ENCODE results near the gene HRH1. TPM values are rescaled to one million over a fixed set of nuclear protein-coding genes. Genes with fewer than 3 reads are reported as not detected.
A peak's percentile ranks its signal among the peaks of the same experiment; 100 is the strongest.
"Not testable (repeated sequence)": the region's sequence is repeated elsewhere in the genome, so short reads cannot be mapped to it uniquely, and the experiment has no call there.

HRH1 gene
- total RNA-seq, 1 donor from 2014 or later, result 40.3 TPM

- ATAC-seq; DNase-seq (ENCODE audit: low spot score); intact Hi-C loops (cut with DNase I): not testable (repeated sequence)
These were observed 12.6 kb downstream of the HRH1 start for GRCh38 chr3:11166807-11167400.

- DNase-seq (ENCODE audit: low spot score), result no peak
- intact Hi-C loops (cut with DNase I), result no loop called here
- no peak for ATAC-seq
These were observed 13.3 kb downstream of the HRH1 start for GRCh38 chr3:11167590-11167989.

- DNase-seq (ENCODE audit: low spot score) (no peak), ATAC-seq (no peak)
- intact Hi-C loops (cut with DNase I), result no loop called here
These were observed 14.1 kb downstream of the HRH1 start for GRCh38 chr3:11168406-11168805.

- intact Hi-C loops (cut with DNase I), result no loop called here
- no peak for ATAC-seq
These were observed 14.8 kb downstream of the HRH1 start for GRCh38 chr3:11168881-11169805.

GRCh38 chr3:11170052-11170770 lies 15.9 kb downstream of the HRH1 start:
- no peak for ATAC-seq
- intact Hi-C loops (cut with DNase I), result no loop called here
- no peak for DNase-seq (ENCODE audit: low spot score)

More at GRCh38 chr3:11168881-11169805, 14.8 kb downstream of the HRH1 start:
- DNase-seq (ENCODE audit: low spot score), result no peak

- intact Hi-C loops (cut with DNase I), result no loop called here
- no peak for ATAC-seq
- no peak for DNase-seq (ENCODE audit: low spot score)
These were observed 17.9 kb downstream of the HRH1 start for GRCh38 chr3:11172096-11172690.

GRCh38 chr3:11173828-11174465 lies 19.7 kb downstream of the HRH1 start:
- ATAC-seq (no peak), DNase-seq (ENCODE audit: low spot score) (no peak)
- intact Hi-C loops (cut with DNase I), result no loop called here

- ATAC-seq, result no peak
- intact Hi-C loops (cut with DNase I), result no loop called here
- peak; percentile 30 for DNase-seq (ENCODE audit: low spot score)
These were observed 24.1 kb downstream of the HRH1 start for GRCh38 chr3:11178421-11178820.

- ATAC-seq, result not testable (repeated sequence)
These were observed 30.2 kb downstream of the HRH1 start for GRCh38 chr3:11184328-11184969.

GRCh38 chr3:11185144-11185543 lies 30.9 kb downstream of the HRH1 start:
- ATAC-seq (no peak), DNase-seq (ENCODE audit: low spot score) (no peak)
- intact Hi-C loops (cut with DNase I), result no loop called here

More at GRCh38 chr3:11184328-11184969, 30.2 kb downstream of the HRH1 start:
- peak; percentile 36 for DNase-seq (ENCODE audit: low spot score)
- intact Hi-C loops (cut with DNase I), result not testable (repeated sequence)

- intact Hi-C loops (cut with DNase I), result no loop called here
- ATAC-seq (peak; percentile 79), DNase-seq (ENCODE audit: low spot score) (peak; percentile 70)
These were observed 31.4 kb downstream of the HRH1 start for GRCh38 chr3:11185564-11186317.

GRCh38 chr3:11186318-11186692 lies 32.0 kb downstream of the HRH1 start:
- ATAC-seq (peak; percentile 6), DNase-seq (ENCODE audit: low spot score) (no peak)
- intact Hi-C loops (cut with DNase I), result no loop called here

GRCh38 chr3:11186771-11187191 lies 32.5 kb downstream of the HRH1 start:
- no peak for DNase-seq (ENCODE audit: low spot score)
- ATAC-seq, result peak; percentile 65
- intact Hi-C loops (cut with DNase I), result no loop called here

GRCh38 chr3:11187681-11188080 lies 33.4 kb downstream of the HRH1 start:
- ATAC-seq (no peak), DNase-seq (ENCODE audit: low spot score) (no peak)
- intact Hi-C loops (cut with DNase I), result no loop called here

- ATAC-seq (no peak), DNase-seq (ENCODE audit: low spot score) (no peak)
- intact Hi-C loops (cut with DNase I), result no loop called here
These were observed 33.9 kb downstream of the HRH1 start for GRCh38 chr3:11188231-11188630.

- no peak for DNase-seq (ENCODE audit: low spot score)
- peak; percentile 49 for ATAC-seq
- intact Hi-C loops (cut with DNase I), result no loop called here
These were observed 40.9 kb downstream of the HRH1 start for GRCh38 chr3:11195201-11195600.

- DNase-seq (ENCODE audit: low spot score), result no peak
- peak; percentile 60 for ATAC-seq
- intact Hi-C loops (cut with DNase I), result no loop called here
These were observed 41.5 kb downstream of the HRH1 start for GRCh38 chr3:11195721-11196332.
